Mammary epithelial cell (primary cell): ENCODE measurements around the gene SHB.

Source experiments
- CTCF ChIP-seq, 2 donors: IDR thresholded peaks in 1 of 2; conservative IDR thresholded peaks in 1 of 2; 2 replicates each; pipeline ENCODE4 v1.5.1; 2011 to 2012; ENCODE audit warnings: inconsistent platforms in 2 of 2, low read length in 2 of 2, mild to moderate bottlenecking in 2 of 2, control low read depth in 1 of 2, low read depth in 1 of 2; ENCODE audit not compliant: insufficient read depth in 1 of 2; ENCODE audit errors: extremely low read depth in 1 of 2
- EZH2 ChIP-seq: IDR thresholded peaks from 2 replicates; pipeline ENCODE4 v1.6.1; 2012; ENCODE audit warnings: low read length, inconsistent platforms, borderline replicate concordance

GRCh38 chr9:37948417-37948980, 120.5 kb downstream of the SHB start:
- TF ChIP-seq CTCF (conservative IDR thresholded peaks at IDR 0.05 in 1 of 2, IDR thresholded peaks at IDR 0.05 in 1 of 2; ENCODE audit: extremely low read depth in 1 of 2, insufficient read depth in 1 of 2, low read depth in 1 of 2, low read length in 2 of 2), result no peak
- no peak for TF ChIP-seq EZH2
